GM19043 (cell line): Measurements from ENCODE around the gene ANKRD44.

Source experiments
- ATAC-seq: cut with Tn5 transposase; IDR thresholded peaks from one replicate; pipeline ENCODE4 v1.9.1; 2021; ENCODE audit warnings: low read depth; ENCODE audit not compliant: unreplicated experiment

The ANKRD44 gene

GRCh38 chr2:197322724-197323720 lies 12.4 kb upstream of the ANKRD44 start:
- ATAC-seq: peak; percentile 46

DNA sequence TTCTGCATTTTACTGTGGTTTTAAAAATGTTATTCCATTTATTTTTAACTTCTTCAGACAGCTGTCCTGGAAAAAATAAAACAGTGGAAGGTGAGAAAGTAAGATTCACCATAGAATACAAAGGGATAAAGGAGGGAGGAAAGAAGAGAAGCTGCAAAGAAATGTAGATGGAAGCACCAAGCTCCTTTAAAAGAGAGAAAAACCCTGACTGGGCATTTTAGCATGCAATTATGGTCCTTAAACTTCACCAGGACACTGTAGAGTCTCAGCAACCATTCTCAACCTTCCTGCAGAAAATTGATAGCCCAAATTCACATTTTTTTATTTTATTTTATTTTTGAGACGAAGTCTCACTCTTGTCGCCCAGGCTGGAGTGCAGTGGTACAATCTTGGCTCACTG lies 11.6 kb upstream of the ANKRD44 start:
- ATAC-seq: no peak

DNA sequence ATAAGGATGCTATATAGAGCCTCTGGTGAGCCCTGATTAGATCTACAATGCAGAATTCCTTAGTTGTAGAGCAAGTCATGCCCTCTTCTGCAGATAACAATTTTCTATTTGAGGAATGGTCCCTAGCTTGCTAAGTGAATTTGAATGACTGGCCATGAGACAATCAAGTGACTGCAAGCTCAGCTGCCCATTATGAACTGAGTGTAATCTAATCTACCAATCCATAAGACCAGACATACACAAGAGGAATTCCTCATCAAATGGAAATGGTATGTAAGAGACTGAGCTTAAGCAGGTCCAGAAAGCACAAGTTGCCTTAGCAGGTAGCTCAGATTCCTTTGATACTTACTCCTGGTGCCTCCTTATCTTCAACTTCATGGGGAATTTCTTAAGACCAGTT lies 4.8 kb upstream of the ANKRD44 start:
- ATAC-seq: no peak

GRCh38 chr2:197312186-197312585 lies 1.6 kb upstream of the ANKRD44 start:
- ATAC-seq: no peak

GRCh38 chr2:197311421-197312033 lies 947 bp upstream of the ANKRD44 start:
- ATAC-seq: no peak

DNA sequence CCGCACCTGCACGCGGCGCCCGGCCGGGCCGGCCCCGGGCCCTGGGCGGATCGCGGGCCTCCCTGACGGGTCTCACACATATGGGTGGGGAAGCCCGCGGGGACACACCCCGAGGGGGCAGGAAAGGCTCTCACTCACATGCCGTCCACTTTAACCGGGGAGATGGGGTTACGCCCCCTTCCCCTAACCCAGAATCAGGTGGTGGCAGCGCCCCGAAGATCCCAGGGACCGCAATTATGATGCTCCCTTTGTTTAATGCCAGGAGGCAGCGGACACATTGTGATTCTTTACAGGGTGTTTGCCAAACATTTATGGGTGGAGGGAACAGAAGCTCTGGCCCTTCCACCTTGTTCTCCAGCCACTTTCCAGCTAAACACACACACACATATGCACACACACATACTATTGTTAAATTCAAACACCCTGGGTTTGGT lies 424 bp upstream of the ANKRD44 start:
- no peak for ATAC-seq

GRCh38 chr2:197309691-197310231 lies 819 bp downstream of the ANKRD44 start:
- ATAC-seq: no peak

GRCh38 chr2:197308996-197309690 lies 1.4 kb downstream of the ANKRD44 start:
- no peak for ATAC-seq

DNA sequence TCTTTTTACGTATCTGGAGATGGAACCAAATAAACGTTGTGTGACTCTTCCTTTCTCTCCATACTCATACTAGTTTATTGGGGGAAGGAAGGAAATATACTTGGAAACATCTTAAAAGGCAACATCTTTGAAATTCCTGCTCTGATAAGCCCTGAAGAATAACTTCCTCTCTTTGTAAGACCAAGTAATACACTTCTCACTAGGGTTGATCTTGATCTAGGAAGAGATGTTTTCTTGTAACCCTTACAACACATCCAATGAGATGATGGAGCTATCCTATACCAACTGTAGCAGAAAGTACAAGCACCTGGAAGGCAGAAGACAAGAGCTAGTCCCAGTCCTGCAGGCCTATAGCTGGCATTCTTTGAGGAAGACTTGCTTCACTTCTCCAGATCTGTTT lies 2.0 kb downstream of the ANKRD44 start:
- ATAC-seq: no peak

DNA sequence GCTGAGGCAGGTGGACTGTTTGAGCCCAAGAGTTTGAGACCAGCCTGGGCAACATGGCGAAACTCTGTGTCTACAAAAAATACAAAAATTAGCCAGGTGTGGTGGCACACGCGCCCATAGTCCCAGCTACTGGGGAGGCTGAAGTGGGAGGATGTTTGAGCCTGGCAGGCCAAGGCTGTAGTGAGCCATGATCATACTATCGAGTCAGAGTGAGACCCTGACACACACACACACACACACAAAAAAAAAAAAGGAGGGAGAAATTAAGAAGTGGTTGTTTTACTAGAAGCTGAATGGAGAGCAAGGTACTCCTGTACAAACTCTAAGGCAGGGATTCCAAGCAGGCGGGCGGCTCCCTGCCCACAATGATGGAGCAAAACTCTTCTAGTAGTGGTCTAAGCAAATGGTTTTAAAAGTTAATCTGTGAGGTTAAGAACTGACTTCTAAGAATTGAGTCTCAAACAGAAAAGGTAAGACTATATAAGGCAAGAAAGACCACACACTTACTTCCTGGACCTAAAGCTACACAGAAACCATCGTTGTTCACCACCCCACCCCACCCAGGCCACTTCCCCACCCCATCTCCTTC lies 2.6 kb downstream of the ANKRD44 start:
- ATAC-seq: peak; percentile 30

DNA sequence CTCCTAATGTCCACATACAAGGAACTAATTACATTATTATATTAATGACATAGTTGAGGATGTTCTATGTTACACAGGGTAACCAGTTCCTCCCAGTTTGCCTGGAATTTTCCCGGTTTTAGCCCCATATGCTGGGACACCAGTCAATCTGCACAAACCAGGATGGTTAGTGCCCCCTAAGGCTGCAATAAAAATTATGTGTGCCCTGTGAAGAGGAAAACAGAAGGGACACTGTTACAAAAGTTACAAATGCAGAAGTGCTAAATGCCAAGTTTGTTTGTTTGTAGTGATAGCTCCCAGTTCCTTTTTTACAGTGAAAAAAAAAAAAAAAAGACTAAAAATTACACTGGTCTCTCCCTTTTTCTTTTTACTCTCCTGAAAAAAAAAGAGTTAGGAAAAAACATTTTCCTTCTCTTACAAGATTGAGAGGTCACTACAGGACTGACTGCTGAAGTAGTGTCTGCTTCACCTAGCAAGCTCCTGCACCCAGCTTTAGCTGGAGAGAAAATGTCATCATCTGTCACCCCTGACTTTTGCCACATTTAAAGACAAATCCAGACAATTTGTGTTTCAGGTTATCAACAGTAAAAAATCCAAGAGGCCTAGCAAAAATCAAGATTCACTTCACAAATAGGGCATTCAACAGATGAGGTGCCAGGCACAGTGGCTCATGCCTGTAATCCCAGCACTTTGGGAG lies 3.2 kb downstream of the ANKRD44 start:
- no peak for ATAC-seq

- no peak for ATAC-seq
Measured at GRCh38 chr2:197306696-197307040, 3.9 kb downstream of the ANKRD44 start.

DNA sequence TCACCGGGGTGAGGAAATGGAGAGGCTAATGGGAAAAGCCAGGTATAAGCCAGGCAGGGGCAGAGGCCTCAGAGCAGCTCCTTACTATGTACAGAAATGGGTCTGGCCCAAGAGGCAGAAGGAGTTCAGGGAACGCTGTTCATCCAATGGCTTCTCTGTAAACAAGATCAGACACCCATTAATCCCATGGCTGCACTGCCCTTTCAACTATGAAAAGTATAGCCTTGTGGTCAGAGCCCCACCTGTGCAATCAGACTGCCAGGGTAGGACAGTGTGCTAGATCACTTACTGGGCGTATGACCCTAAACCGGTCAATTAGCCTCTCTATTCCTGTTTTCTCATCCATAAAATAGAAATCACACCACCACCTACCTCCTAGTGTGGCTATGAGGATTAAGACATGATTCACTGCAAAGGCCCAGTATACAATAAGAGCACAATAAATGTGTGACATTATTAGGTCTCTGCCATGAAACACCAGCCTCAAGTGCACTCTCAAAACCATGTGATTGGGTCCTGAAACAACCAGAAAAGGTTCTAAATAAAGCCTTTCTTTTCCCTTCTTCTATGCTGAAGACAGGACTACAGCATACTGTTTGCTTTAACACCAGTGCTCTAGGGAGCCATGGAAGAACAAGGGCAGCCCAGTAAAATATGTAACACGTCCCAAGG lies 4.4 kb downstream of the ANKRD44 start:
- no peak for ATAC-seq

GRCh38 chr2:197304556-197305011 lies 6.0 kb downstream of the ANKRD44 start:
- peak; percentile 35 for ATAC-seq

- no peak for ATAC-seq
Measured at GRCh38 chr2:197300139-197300538, 10.4 kb downstream of the ANKRD44 start.

GRCh38 chr2:197298609-197299008 lies 12.0 kb downstream of the ANKRD44 start:
- ATAC-seq: no peak

- ATAC-seq: no peak
Measured at GRCh38 chr2:197297772-197298318, 12.7 kb downstream of the ANKRD44 start.

DNA sequence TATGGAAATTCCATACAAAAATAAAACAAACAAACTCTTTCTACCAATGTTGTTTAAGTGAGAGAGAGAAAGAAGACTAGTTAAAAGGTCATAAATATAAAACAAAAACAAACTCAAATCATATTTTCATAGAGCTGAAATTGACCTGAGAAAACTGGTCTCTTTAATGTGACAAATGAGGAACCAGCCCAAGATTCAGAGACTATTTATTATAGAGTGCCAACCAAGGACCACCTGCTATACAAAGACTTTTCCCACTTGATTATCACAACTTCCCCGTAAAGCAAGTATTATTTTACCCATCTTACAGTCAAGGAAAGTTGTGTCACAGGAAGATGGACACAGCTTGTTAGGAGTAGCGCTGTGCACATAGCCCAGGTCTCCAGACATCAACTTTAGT lies 13.3 kb downstream of the ANKRD44 start:
- ATAC-seq: no peak

DNA sequence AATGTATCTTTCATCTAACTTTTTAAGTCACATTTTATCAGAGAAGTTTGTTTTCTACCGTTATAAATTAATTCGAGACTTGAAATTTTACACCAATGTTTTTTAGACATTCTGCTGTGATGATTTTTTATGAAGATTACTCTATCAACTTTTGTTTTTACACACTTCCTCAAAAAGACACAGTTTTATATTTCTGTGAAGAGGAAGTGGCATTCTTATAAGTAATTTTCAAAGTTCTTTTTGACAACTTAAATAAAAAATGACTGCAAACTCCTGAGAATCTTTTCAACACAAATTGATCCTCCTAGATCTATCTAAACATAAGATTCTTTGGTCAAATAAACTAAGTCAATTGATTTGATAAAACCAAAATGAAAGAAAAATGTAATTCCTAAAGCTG lies 13.7 kb downstream of the ANKRD44 start:
- ATAC-seq: no peak
